SU-DHL-6 (cell line): ENCODE measurements around the gene CCNL2.
"Not testable (repeated sequence)": the region's sequence is repeated elsewhere in the genome, so short reads cannot be mapped to it uniquely, and the experiment has no call there.

Source experiments
- CTCF ChIP-seq: fragments of 200-600 bp; sonication (generic); IDR thresholded peaks from one replicate; pipeline ENCODE4 v1.5.1; 2017; ENCODE audit warnings: antibody characterized with exemption, mild to moderate bottlenecking, low read length, moderate library complexity; ENCODE audit not compliant: insufficient read depth, poor library complexity, severe bottlenecking
- EZH2phosphoT487 ChIP-seq: fragments of 200-600 bp; sonication (generic), shearing (Covaris generic); conservative IDR thresholded peaks from 2 replicates; pipeline ENCODE4 v1.6.1; 2018; ENCODE audit warnings: mild to moderate bottlenecking, antibody characterized with exemption, low read length, moderate library complexity, mixed read lengths

- TF ChIP-seq CTCF, EZH2phosphoT487: not testable (repeated sequence)
Measured at GRCh38 chr1:1410238-1410637, 11.1 kb upstream of the CCNL2 start.
